Neutrophil (primary cell): Measurements from ENCODE around the gene STK38.

ENCODE experiments used
- H3K27ac ChIP-seq: fragments of 200-600 bp; sonication (generic); 2 replicates; pipeline ENCODE4 v1.5.1; 2016; ENCODE audit warnings: mild to moderate bottlenecking, moderate library complexity
- H3K27me3 ChIP-seq: fragments of 200-600 bp; sonication (generic); 2 replicates; pipeline ENCODE4 v1.6.0; 2016; ENCODE audit warnings: mild to moderate bottlenecking
- H3K36me3 ChIP-seq: fragments of 200-600 bp; sonication (generic); 2 replicates; pipeline ENCODE4 v1.5.1; 2017
- H3K4me1 ChIP-seq, 2 experiments: fragments of 200-600 bp in 1 of 2; sonication (generic) in 1 of 2; 1 replicate in 1 of 2; 2 replicates in 1 of 2; pipeline versions ENCODE4 v1.5.1 to v1.6.1; 2013 to 2016; ENCODE audit warnings: low read depth in 1 of 2, low read length in 1 of 2, mild to moderate bottlenecking in 1 of 2, moderate library complexity in 1 of 2; ENCODE audit not compliant: control insufficient read depth in 1 of 2, insufficient read depth in 1 of 2
- H3K4me3 ChIP-seq, 2 experiments: fragments of 200-600 bp in 1 of 2; sonication (generic) in 1 of 2; 1 replicate in 1 of 2; 2 replicates in 1 of 2; pipeline ENCODE4 v1.5.1; 2013 to 2016; ENCODE audit warnings: low read depth in 1 of 2, low read length in 1 of 2, mild to moderate bottlenecking in 1 of 2, moderate library complexity in 1 of 2
- H3K9me3 ChIP-seq: fragments of 200-600 bp; sonication (generic); 2 replicates; pipeline ENCODE4 v1.5.1; 2016
- CTCF ChIP-seq: fragments of 200-600 bp; sonication (generic); IDR thresholded peaks from 2 replicates; pipeline ENCODE4 v1.5.1; 2016; ENCODE audit warnings: antibody characterized with exemption

Gene STK38

DNA sequence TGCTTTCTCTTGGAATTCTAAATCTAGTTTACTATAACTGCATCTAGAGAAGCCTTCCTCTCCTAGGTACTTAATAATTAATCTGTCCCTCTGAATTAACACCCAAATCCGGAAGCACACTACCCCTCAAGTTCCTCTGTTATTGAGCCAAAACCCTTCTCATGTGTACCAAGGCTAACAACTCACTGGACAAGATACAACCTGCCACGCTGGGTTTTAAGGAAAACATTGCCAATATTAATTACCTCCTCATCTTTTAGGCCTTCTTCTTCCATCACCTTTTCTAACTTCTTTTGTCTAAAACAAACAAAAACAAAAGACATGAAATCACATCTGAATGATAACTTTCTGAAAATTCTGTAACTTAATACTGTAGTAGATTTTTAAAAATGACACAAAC lies 21.9 kb downstream of the STK38 start:
- H3K4me1 ChIP-seq: peaks cover 13 to 15% of the 10 kb centered on the region in 2 experiments
- peak overlapping the region; percentile 73 for H3K27ac ChIP-seq
- no peaks in the 10 kb centered on the region for H3K27me3 ChIP-seq
- H3K4me3 ChIP-seq: no peak overlapping the region
- H3K36me3 ChIP-seq: peaks cover 70% of the 10 kb centered on the region
- TF ChIP-seq CTCF: no peak
- no peaks in the 10 kb centered on the region for H3K9me3 ChIP-seq

DNA sequence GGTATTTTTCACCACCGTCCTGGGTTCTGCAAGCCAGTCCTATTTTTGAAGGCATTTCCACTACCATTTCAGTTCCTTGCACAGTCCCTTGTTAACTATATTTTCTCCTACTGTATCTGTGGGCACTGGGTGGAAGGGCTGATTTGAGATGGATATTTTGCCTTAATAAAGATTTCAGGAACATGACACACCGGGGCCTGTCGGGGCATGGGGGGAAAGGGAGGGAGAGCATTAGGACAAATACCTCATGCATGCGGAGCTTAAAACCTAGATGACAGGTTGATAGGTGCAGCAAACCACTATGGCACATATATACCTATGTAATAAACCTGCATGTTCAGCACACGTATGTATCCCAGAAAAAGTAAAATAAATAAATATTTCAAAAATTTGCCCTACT lies 22.4 kb downstream of the STK38 start:
- TF ChIP-seq CTCF: no peak
- peaks cover 70% of the 10 kb centered on the region for H3K36me3 ChIP-seq
- H3K27me3 ChIP-seq: no peaks in the 10 kb centered on the region
- no peak overlapping the region for H3K4me3 ChIP-seq
- H3K9me3 ChIP-seq: no peaks in the 10 kb centered on the region
- peaks cover 13 to 15% of the 10 kb centered on the region in 2 experiments for H3K4me1 ChIP-seq
- peak overlapping the region; percentile 73 for H3K27ac ChIP-seq

GRCh38 chr6:36523936-36524499 lies 23.3 kb downstream of the STK38 start:
- peaks cover 13 to 15% of the 10 kb centered on the region in 2 experiments for H3K4me1 ChIP-seq
- H3K27me3 ChIP-seq: no peaks in the 10 kb centered on the region
- H3K27ac ChIP-seq: no peak overlapping the region
- H3K36me3 ChIP-seq: peaks cover 71% of the 10 kb centered on the region
- TF ChIP-seq CTCF: no peak
- H3K4me3 ChIP-seq: no peak overlapping the region
- no peaks in the 10 kb centered on the region for H3K9me3 ChIP-seq

DNA sequence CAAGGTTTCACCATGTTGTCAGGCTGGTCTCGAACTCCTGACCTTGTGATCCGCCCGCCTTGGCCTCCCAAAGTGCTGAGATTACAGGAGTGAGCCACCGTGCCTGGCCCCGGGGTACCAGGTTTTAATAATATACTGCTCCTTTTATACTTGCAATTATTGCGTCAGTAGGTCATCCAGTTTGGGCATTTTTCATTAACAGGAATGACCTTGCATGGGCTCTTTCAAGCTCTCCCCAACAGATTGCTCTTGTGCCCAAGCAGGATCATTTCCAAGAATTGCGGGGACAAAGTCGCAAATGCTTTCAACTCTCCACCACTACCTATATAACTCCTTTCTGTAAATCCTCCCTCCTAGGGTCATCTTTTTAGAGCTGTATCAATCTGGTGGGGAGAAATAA lies 23.8 kb downstream of the STK38 start:
- Histone ChIP-seq H3K9me3 (no peaks in the 10 kb centered on the region), H3K27me3 (no peaks in the 10 kb centered on the region), H3K27ac (no peak overlapping the region), H3K4me3 (no peak overlapping the region), H3K36me3 (peaks cover 72% of the 10 kb centered on the region), H3K4me1 (peaks cover 13 to 15% of the 10 kb centered on the region in 2 experiments)
- no peak for TF ChIP-seq CTCF

DNA sequence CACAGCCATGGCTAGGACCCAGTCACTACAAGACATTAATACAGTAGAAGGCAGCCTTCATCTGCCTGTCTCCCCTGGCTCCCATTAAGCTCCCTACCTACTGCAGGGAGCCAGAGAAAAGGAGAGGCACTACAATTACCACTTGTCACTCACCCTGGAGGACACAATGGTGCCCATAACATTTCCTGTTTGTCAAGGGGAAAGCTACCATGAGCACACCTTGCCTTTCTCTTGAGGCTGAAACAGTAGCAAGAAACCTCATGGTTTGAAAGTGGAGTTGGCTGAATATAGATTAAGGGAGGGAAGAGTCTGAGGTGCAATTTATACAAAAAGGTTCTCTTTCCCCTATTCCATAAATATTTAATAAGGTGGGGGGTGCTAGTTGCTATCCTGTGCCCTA lies 27.9 kb downstream of the STK38 start:
- Histone ChIP-seq H3K27me3 (no peaks in the 10 kb centered on the region), H3K36me3 (peaks cover 76% of the 10 kb centered on the region), H3K27ac (peak overlapping the region; percentile 50), H3K4me1 (peaks cover 11 to 17% of the 10 kb centered on the region in 2 experiments), H3K4me3 (no peak overlapping the region), H3K9me3 (no peaks in the 10 kb centered on the region)
- no peak for TF ChIP-seq CTCF

DNA sequence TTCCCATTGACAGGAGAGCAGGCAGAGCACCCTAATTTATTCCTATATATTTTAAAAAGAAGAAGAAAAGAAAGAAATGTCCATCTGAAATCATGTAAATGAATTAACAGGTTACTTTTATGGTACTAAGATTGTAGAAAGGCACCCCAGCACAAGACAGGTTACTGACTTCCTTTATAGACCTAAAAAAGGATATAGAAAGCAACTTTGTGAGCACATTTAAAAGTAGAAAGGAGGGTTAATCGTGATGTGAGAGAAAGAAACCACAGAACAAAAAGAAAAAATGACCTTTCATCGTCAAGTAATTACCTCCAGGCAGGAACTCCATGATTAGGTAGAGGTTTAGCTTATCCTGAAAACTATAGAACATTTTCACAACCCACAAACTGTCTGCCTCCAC lies 29.9 kb downstream of the STK38 start:
- TF ChIP-seq CTCF: no peak
- H3K27ac ChIP-seq: no peak overlapping the region
- peaks cover 73% of the 10 kb centered on the region for H3K36me3 ChIP-seq
- H3K27me3 ChIP-seq: no peaks in the 10 kb centered on the region
- H3K4me3 ChIP-seq: no peak overlapping the region
- H3K4me1 ChIP-seq: peaks cover 13 to 20% of the 10 kb centered on the region in 2 experiments
- no peaks in the 10 kb centered on the region for H3K9me3 ChIP-seq
